DND-41 (cell line): Measurements from ENCODE around the gene MEI1.

ENCODE experiments used
- EZH2 ChIP-seq: IDR thresholded peaks from 3 replicates; pipeline ENCODE4 v1.6.1; 2012; ENCODE audit warnings: borderline replicate concordance, low read depth, mild to moderate bottlenecking, moderate library complexity, low read length, inconsistent platforms; ENCODE audit not compliant: severe bottlenecking
- TF ChIP-seq, protein P1 (sequence below): IDR thresholded peaks from 2 replicates; pipeline ENCODE4 v1.5.1; 2012; ENCODE audit warnings: borderline replicate concordance, low read length, moderate library complexity, mild to moderate bottlenecking; ENCODE audit not compliant: poor library complexity, severe bottlenecking; ENCODE audit errors: extremely low read depth

DNA sequence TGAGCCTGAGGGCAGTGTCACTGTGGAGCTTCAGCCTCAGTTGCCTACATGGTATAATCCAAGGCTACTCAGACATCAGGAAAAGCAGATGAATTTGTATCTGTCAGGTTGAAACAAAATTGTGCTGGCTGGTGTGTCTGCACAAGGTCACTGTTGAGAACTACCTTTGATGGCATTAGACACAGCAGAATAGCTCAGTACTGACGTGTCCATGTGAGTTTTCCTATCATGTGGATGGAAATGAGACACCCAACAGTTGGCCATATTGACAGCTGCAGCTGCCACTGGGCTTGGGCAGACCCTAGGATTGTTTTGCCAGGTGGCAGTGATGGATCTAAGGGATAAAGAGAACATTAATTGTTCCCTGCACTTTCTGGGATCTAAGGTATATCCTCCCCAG lies 116.9 kb downstream of the MEI1 start:
- TF ChIP-seq, protein P1, sequence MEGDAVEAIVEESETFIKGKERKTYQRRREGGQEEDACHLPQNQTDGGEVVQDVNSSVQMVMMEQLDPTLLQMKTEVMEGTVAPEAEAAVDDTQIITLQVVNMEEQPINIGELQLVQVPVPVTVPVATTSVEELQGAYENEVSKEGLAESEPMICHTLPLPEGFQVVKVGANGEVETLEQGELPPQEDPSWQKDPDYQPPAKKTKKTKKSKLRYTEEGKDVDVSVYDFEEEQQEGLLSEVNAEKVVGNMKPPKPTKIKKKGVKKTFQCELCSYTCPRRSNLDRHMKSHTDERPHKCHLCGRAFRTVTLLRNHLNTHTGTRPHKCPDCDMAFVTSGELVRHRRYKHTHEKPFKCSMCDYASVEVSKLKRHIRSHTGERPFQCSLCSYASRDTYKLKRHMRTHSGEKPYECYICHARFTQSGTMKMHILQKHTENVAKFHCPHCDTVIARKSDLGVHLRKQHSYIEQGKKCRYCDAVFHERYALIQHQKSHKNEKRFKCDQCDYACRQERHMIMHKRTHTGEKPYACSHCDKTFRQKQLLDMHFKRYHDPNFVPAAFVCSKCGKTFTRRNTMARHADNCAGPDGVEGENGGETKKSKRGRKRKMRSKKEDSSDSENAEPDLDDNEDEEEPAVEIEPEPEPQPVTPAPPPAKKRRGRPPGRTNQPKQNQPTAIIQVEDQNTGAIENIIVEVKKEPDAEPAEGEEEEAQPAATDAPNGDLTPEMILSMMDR, result no peak
- TF ChIP-seq EZH2, result no peak
